Measurements from ENCODE around the gene KRTAP4-8. TPM values are rescaled to one million over a fixed set of nuclear protein-coding genes. Genes with fewer than 3 reads are reported as not detected.
"Not testable (repeated sequence)": the region's sequence is repeated elsewhere in the genome, so short reads cannot be mapped to it uniquely, and the experiment has no call there.

Gene KRTAP4-8
- total RNA-seq, 6 experiments from 2014 or later = not detected

DNA sequence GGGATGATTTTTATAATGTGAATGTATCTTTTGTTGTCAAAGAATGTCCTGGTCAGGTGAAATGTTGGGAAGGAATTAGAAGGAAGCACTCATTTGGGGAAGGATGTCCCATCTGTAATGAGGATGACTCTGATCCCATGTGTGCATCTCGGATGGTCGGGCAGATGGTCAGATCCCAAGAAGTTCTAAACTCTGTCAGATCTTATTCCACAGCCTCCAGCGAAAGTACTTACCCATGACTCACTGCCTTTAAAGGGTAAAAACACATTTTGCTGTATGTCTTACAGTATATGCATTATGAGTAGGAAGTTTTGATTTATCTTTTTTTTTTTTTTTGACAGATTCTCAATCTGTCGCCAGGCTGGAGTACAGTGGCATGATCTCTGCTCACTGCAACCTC, 20.8 kb upstream of the KRTAP4-8 start:
- Histone ChIP-seq H3K27ac (no peak overlapping the region), H3K27me3 (no peaks in the 10 kb centered on the region), H3K4me1 (no peaks in the 10 kb centered on the region), H3K4me3 (no peak overlapping the region), H3K36me3 (no peaks in the 10 kb centered on the region), H3K9me3 (no peaks in the 10 kb centered on the region)
- no peak for TF ChIP-seq CTCF (IDR thresholded peaks at IDR 0.05)
- no peak for TF ChIP-seq POLR2A (IDR thresholded peaks at IDR 0.05)
- intact Hi-C loops (cut with DNase I) = no loop called here
- DNase-seq (no peak), ATAC-seq (no peak)
- whole genome bisulfite sequencing (ENCODE audit: insufficient coverage, low coverage, low lambda C conversion rate, missing lambda C conversion rate) = 55% methylated on average over 4 of the region's 4 CpGs

DNA sequence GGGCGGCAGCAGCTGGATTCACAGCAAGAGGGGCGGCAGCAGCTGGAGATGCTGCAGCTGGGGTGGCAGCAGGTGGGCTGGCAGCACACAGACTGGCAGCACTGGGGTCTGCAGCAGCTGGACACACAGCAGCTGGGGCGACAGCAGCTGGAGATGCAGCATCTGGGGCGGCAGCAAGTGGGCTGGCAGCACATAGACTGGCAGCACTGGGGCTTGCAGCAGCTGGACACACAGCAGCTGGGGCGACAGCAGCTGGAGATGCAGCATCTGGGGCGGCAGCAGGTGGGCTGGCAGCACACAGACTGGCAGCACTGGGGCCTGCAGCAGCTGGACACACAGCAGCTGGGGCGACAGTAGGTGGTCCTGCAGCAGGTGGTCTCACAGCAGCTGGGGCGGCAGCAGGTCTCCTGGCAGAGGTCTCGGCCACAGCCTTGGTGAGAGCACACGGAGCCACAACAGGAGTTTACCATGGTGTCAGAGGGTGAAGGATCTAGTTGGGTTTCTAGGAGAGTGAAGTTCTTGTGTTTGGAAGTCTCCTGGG, 20.0 kb upstream of the KRTAP4-8 start, which contains the start of gene KRTAP4-11:
Gene KRTAP4-11, minus strand, starts transcription at position 528 of the 541 bp plus-strand sequence. Its CDS starts 58 bp downstream, at position 470.
- H3K4me1 ChIP-seq; H3K27ac ChIP-seq; ATAC-seq; H3K4me3 ChIP-seq; H3K9me3 ChIP-seq; H3K27me3 ChIP-seq; DNase-seq; intact Hi-C loops (cut with DNase I); H3K36me3 ChIP-seq: not testable (repeated sequence)
- WGBS (ENCODE audit: insufficient coverage, low coverage, low lambda C conversion rate, missing lambda C conversion rate) = 33% methylated on average over 4 of the region's 10 CpGs

DNA sequence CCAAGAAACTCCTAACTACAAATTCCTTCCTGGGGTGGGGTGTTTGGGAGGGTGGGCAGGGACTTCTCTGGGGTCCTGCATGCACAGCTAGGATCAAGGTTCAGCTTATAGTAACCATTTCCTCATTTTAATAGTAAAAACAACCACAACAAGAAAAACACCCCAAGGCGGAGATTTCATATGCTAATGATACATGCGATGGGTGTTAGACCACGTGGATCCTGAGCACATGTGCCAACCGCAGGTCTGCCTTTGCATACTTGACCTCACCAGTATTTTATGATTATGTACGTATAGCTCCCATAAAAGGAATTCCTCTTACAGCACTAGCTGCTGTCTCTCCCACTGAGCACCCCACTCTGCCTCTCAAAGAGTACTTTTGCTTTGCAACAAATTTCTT, 18.4 kb upstream of the KRTAP4-8 start:
- no peak for TF ChIP-seq POLR2A (IDR thresholded peaks at IDR 0.05)
- no peak for TF ChIP-seq CTCF (IDR thresholded peaks at IDR 0.05)
- Histone ChIP-seq H3K36me3 (no peaks in the 10 kb centered on the region), H3K27me3 (no peaks in the 10 kb centered on the region), H3K9me3 (no peaks in the 10 kb centered on the region), H3K4me1 (no peaks in the 10 kb centered on the region), H3K4me3 (no peak overlapping the region), H3K27ac (no peak overlapping the region)
- intact Hi-C loops (cut with DNase I) = no loop called here
- DNase-seq (no peak), ATAC-seq (no peak)
- 55% methylated on average over 4 of the region's 5 CpGs for WGBS (ENCODE audit: insufficient coverage, low coverage, low lambda C conversion rate, missing lambda C conversion rate)

DNA sequence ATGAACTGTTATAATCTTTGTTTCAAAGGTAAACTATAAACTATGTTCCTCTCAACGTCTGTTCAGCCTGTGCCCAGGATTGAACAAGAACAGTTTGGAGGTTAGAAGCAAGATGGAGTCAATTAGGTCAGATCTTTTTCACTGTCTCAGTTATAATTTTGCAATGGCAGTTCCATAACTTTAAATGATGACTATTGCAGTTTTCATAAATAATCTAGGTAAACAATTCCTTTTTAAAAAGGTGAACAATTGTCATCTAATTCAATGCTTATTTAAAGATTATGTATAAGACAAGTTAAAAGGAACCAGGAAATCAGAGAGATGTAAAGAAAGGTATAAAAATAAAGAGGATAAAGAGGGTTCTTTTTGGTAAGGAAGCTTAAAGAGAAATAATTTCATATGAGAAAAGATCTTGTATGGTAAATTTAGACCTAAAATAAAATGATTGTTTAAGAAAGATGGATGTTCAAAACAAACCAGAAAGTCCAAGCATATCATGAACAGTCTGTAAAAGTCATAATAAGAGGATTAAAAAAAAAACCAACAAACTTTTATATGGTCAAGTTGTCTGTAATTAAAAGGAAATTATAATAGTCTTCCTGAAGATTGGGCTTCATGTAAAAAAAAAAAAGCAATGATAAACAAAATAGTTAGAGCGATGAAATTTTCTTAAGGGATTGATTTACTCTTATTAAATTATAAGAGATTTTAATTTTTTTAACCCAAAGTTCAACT, 13.4 kb upstream of the KRTAP4-8 start:
- 54% methylated on average over 2 of the region's 2 CpGs for WGBS (ENCODE audit: insufficient coverage, low coverage, low lambda C conversion rate, missing lambda C conversion rate)
- Histone ChIP-seq H3K4me3 (no peak overlapping the region), H3K27ac (no peak overlapping the region), H3K9me3 (no peaks in the 10 kb centered on the region), H3K27me3 (no peaks in the 10 kb centered on the region), H3K36me3 (no peaks in the 10 kb centered on the region), H3K4me1 (no peaks in the 10 kb centered on the region)
- no peak for DNase-seq
- intact Hi-C loops (cut with DNase I) = no loop called here
- ATAC-seq = no peak
- no peak for TF ChIP-seq CTCF (IDR thresholded peaks at IDR 0.05)
- no peak for TF ChIP-seq POLR2A (IDR thresholded peaks at IDR 0.05)

DNA sequence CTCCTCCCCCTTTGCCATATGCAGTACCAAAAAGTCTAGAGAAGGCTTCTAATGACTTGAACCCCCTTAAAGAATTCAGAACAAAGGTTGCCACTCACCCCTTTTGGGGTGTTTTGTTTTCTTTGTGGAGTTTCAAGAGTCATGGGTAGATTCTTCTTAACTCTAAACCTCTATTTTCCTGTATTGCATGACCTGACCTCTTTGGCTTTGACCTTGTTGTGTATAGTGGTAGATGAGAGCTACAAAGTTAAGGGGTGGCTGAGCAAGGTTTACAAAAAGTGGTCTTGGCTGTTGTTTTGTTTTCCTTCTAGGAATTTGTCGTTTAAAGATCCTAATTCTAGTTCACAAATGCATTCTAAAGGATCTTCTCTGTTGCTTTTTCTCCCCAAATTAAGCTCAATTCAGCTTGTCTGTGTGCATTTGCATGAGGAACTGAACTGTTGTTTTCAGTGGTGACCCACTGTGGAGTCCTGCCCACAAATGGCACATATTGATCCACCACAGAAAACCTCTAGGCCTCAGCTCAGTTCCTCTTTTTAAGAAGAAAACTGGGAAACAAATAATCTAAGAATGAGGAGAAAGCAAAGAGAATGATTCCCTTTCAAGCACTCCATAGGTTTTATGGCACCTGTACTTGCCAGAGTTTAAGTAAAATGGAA, 10.9 kb upstream of the KRTAP4-8 start:
- 0% methylated on average over 1 of the region's 1 CpG for WGBS (ENCODE audit: insufficient coverage, low coverage, low lambda C conversion rate, missing lambda C conversion rate)
- DNase-seq; intact Hi-C loops (cut with DNase I); H3K4me3 ChIP-seq; H3K36me3 ChIP-seq; H3K4me1 ChIP-seq; ATAC-seq; H3K27ac ChIP-seq; H3K27me3 ChIP-seq; H3K9me3 ChIP-seq: not testable (repeated sequence)

Data from right lobe of liver (tissue), 6 donors.